HL-60 (cell line): ENCODE results near the gene GLDN.

Source experiments
- DNase-seq, 2 experiments: peaks; one replicate each; pipeline ENCODE4 v3.0.0-alpha.2; 2010 to 2020; ENCODE audit warnings: low read depth in 1 of 2, low spot score in 1 of 2
- H3K27ac ChIP-seq: fragments of 250-450 bp; sonication (Bioruptor Pico); replicated peaks from 2 replicates; pipeline ENCODE4 v1.5.1; 2020; ENCODE audit warnings: mild to moderate bottlenecking, moderate library complexity
- H3K27me3 ChIP-seq: fragments of 250-450 bp; sonication (Bioruptor Pico); 2 replicates; pipeline ENCODE4 v1.5.1; 2021; ENCODE audit warnings: mild to moderate bottlenecking, moderate library complexity; ENCODE audit not compliant: insufficient read depth, poor library complexity, severe bottlenecking
- H3K4me3 ChIP-seq: replicated peaks from 2 replicates; pipeline ENCODE4 v1.5.1; 2011; ENCODE audit warnings: mild to moderate bottlenecking, control low read depth, low read length; ENCODE audit not compliant: insufficient read depth
- GABPA ChIP-seq: IDR thresholded peaks from 2 replicates; pipeline ENCODE4 v1.6.1; 2012; ENCODE audit warnings: low read depth
- POLR2AphosphoS5 ChIP-seq: IDR thresholded peaks from 2 replicates; pipeline ENCODE4 v1.6.1; 2012; ENCODE audit warnings: low read depth
- REST ChIP-seq: IDR thresholded peaks from 2 replicates; pipeline ENCODE4 v1.6.1; 2012; ENCODE audit warnings: low read depth; ENCODE audit not compliant: insufficient replicate concordance
- SPI1 ChIP-seq: IDR thresholded peaks from 2 replicates; pipeline ENCODE4 v1.6.1; 2012; ENCODE audit warnings: low read depth, mild to moderate bottlenecking, borderline replicate concordance
- TF ChIP-seq, protein P1 (sequence below): IDR thresholded peaks from one replicate; pipeline ENCODE4 v1.5.1; 2011; ENCODE audit warnings: low read length, control low read depth, inconsistent platforms; ENCODE audit not compliant: insufficient read depth

GLDN gene

DNA sequence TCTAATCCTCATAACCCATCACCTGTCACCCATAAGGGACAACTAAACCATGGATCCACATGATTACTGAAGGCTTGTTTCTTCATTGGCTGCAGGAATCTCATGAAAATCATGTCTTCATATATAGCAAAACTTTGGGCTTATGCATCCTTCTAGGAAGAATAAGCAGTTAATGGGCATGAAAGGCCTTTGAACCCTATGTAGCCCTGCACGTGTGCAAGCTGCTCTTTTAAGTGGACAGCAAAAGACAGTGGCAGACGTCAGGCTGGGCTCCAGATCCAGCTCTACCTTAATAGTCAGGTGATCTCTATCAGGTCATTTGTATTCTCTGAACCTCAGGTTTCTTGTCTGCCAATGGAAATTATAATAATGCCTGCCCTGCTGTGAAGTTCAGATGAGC is 21.9 kb upstream of the GLDN start:
- Histone ChIP-seq H3K27me3 (no peaks in the 10 kb centered on the region), H3K27ac (no peak overlapping the region), H3K4me3 (no peak overlapping the region)
- DNase-seq, result no peak
- TF ChIP-seq, protein P1, sequence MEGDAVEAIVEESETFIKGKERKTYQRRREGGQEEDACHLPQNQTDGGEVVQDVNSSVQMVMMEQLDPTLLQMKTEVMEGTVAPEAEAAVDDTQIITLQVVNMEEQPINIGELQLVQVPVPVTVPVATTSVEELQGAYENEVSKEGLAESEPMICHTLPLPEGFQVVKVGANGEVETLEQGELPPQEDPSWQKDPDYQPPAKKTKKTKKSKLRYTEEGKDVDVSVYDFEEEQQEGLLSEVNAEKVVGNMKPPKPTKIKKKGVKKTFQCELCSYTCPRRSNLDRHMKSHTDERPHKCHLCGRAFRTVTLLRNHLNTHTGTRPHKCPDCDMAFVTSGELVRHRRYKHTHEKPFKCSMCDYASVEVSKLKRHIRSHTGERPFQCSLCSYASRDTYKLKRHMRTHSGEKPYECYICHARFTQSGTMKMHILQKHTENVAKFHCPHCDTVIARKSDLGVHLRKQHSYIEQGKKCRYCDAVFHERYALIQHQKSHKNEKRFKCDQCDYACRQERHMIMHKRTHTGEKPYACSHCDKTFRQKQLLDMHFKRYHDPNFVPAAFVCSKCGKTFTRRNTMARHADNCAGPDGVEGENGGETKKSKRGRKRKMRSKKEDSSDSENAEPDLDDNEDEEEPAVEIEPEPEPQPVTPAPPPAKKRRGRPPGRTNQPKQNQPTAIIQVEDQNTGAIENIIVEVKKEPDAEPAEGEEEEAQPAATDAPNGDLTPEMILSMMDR, result no peak
- no peak for TF ChIP-seq POLR2AphosphoS5
- no peak for TF ChIP-seq GABPA
- no peak for TF ChIP-seq REST
- no peak for TF ChIP-seq SPI1

DNA sequence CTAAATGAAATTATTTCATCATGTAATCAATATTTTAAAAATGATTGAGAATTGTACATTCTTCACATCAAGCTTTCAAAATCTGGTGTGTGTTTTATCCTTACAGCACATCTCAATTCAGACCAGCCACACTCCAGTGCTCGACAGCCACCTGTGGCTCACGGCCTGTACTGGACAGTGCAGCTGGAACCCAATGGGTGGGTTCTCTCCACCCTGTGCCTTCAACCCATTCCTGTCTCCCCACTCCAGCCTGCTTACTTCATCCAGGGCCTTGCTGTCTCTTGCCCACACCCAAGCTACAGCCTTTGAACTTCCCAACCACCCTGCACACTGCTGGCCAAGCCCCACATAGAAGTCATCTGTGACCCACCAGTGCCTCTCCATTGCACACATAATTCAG is 20.6 kb upstream of the GLDN start:
- DNase-seq, result no peak
- no peak overlapping the region for H3K4me3 ChIP-seq
- H3K27me3 ChIP-seq, result no peaks in the 10 kb centered on the region
- no peak overlapping the region for H3K27ac ChIP-seq
- TF ChIP-seq POLR2AphosphoS5 (no peak), REST (no peak), GABPA (no peak), SPI1 (no peak)
- TF ChIP-seq, protein P1, result no peak

DNA sequence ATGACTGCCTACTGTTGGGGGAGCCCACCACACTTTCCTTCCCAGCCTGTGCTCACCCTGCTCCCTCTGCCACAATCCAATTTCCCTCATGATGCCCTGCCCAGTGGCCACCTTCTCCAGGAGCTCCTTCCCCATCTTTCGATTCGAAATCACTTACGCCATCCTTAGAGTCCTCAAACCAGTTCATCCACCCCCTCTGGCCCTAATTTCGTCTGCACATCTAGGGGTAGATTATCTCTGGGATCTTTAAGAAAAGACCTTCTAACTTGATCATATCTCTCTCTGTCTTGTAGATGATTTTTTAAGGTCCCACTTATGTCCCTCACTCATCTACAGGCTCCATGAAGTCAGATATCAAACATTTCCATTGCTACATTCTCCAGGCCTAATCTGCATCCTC is 20.1 kb upstream of the GLDN start:
- DNase-seq, result no peak
- H3K4me3 ChIP-seq, result no peak overlapping the region
- TF ChIP-seq REST (no peak), GABPA (no peak), POLR2AphosphoS5 (no peak)
- peak overlapping the region; percentile 85 for H3K27ac ChIP-seq
- no peaks in the 10 kb centered on the region for H3K27me3 ChIP-seq
